Globus pallidus (tissue), 1 donor: ENCODE results near the gene METTL1.
A peak's percentile ranks its signal among the peaks of the same experiment; 100 is the strongest.

Experiments
- DNase-seq: peaks from one replicate; pipeline ENCODE4 v3.0.0-alpha.2; 2015; ENCODE audit warnings: low spot score

METTL1 gene

DNA sequence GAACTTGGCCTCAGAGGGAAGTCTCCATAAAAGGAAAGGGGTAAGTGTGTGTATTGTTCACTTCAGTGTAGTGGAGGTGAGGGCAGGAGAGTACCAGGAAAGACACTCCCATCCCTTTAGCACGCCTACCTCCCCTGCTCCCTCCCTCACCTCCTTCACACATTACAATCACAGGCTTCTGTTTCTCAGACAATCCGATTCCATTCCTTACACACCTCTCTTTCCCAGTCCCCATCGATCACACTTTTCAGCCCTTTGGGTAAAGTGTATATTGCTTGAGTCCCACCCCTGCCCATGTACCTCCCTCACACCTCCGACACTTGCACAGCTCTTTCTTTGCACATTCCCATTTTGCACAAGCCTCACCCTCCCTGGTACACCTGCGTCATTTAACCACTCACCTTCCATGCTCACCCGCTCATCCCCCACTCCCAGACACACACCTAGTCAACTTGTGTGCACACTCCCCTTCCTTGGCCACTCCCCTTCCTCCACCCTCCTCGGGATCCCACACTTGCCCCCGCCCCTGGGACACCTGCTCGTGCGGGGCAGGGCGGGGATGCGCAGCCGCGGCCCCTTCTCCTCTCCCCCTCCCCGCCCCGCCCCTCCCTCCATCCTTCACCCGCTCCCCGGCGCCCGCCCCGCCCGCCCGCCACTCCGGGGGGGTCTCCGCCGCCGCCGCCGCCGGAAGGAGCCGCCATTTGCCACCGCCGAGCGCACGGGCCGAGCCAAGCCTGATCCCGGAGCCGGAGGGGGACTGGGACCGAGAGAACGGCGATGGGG lies 17.3 kb downstream of the METTL1 start, which contains the start of gene MARCHF9:
MARCHF9 (plus strand) TSS at position 693 of the 783 bp plus-strand sequence. CDS start 426 bp downstream, outside the sequence.
- no peak for DNase-seq

DNA sequence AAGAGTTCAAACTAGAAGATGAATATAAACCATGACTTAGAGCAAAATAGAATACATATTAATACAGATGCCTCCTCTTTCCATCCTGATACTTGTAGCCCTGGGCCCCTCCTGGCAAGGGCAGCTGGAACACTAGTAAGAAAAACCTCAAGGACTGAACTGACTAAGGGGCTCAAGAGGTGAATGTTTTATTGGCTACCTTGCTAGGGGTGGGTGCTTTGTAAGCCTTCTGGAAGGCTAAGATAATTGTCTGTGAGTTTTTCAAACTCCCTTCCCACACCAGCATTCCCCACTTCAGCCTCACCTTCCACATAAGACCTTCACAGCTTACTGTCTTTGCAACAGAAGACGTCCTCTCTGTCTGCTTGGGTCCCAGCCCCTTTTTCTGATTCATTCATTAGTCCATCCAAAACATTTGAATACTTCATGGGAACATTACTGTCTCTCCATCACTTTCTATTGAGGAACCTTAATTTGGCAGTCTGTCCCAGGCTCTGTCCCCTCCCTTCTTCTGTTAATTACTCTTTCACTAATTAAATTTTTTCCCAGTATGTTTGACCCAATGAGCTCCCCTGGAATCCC lies 18.1 kb downstream of the METTL1 start:
- no peak for DNase-seq

- no peak for DNase-seq
These were observed 19.3 kb downstream of the METTL1 start for GRCh38 chr12:57752668-57753000.

DNA sequence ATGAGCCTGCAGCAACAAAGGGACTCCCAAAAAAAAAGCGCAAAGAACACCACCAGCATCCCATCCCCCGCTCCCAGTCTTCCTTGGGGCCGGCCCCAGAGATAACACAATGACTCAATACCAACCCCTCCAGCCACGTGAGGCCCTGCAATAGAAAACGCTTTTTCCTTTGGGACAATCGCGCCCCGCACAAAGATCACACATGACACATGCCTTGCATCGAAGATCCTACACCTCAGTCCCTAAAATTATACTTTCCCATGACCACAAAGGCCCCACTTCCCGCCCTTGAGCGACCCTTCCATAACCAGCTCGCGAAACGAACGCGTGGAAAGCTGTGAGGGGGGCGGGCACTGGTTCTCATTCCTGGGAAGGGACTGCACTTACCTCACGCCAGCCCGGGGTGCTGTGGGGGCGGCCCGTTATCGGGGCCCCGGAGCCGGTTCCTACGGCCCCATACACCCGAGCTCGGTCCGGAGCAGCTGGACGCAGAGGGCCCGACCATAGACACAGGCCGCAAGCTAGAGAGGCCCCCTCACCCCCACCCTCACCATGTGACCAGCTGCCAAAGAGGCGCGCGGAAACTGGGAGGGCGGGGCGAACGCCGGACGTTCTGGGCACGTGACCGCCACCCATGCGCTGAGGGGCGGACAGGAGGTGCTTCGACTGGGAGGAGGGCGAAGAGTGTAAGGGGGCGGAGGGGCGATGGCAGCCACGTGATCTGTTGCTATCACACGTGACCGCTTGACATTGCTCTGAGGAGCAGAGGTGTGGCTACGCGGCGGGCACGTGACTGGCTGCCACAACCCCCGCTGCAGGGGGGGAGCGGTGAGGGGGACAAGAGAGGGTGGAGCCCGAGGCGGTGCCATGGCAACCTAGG lies 19.9 kb downstream of the METTL1 start, which contains the start of gene CDK4:
CDK4 (minus strand) TSS at position 523 of the 880 bp plus-strand sequence. CDS start 593 bp downstream, outside the sequence.
- peak; percentile 100 for DNase-seq

- no peak for DNase-seq
These were observed 20.5 kb downstream of the METTL1 start for GRCh38 chr12:57751432-57751787.

DNA sequence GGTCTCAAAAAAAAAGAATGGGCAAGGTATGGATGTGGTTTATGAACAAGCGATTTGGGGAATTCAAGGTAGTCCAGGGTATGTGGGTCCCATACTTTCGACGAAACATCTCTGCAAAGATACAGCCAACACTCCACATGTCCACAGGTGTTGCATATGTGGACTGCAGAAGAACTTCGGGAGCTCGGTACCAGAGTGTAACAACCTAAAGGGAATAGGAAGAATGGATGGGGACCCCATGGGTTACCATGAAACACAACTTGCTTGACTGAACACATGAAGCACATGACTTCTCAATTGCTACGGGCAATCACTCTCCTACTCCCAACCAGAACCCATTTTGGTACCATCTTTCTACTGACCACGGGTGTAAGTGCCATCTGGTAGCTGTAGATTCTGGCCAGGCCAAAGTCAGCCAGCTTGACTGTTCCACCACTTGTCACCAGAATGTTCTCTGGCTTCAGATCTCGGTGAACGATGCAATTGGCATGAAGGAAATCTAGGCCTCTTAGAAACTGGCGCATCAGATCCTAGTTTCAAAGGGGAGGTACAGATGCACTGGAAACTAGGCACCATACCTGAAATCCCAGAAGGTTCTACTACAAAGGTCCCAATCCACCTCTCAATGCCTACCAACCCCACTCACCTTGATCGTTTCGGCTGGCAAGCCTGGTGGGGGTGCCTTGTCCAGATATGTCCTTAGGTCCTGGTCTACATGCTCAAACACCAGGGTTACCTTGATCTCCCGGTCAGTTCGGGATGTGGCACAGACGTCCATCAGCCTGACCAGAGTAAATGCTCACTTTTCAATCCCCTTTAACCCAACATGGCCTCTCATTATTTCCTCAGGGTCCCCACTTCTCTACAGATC lies 21.1 kb downstream of the METTL1 start:
- no peak for DNase-seq

- no peak for DNase-seq
These were observed 22.8 kb downstream of the METTL1 start for GRCh38 chr12:57749061-57749460.

DNA sequence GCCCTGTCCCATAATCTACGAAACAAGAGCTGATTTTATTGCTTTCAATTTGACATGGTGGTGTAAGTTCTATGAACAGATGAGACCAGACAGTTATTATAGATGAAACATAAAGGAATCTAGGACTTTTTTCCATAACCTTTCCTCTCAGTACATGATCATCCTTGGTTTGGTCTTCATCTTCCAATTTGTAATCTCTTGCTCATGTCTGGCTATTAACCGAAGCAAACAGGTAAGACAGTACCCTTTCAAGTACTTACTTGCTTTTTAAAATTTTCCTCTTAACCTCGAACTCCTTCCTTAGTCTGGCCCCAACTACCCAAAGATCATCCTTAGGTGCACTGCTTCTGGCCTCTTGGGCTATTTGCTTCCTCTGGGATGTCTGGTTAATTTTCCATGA lies 25.9 kb downstream of the METTL1 start:
- no peak for DNase-seq

GRCh38 chr12:57745485-57745881 lies 26.4 kb downstream of the METTL1 start:
- no peak for DNase-seq

GRCh38 chr12:57744777-57745484 lies 27.0 kb downstream of the METTL1 start, which contains the start of gene TSPAN31:
TSS of gene TSPAN31 (plus strand) at chr12:57745039. CDS start at chr12:57745155, 116 bp downstream.
- peak; percentile 98 for DNase-seq

DNA sequence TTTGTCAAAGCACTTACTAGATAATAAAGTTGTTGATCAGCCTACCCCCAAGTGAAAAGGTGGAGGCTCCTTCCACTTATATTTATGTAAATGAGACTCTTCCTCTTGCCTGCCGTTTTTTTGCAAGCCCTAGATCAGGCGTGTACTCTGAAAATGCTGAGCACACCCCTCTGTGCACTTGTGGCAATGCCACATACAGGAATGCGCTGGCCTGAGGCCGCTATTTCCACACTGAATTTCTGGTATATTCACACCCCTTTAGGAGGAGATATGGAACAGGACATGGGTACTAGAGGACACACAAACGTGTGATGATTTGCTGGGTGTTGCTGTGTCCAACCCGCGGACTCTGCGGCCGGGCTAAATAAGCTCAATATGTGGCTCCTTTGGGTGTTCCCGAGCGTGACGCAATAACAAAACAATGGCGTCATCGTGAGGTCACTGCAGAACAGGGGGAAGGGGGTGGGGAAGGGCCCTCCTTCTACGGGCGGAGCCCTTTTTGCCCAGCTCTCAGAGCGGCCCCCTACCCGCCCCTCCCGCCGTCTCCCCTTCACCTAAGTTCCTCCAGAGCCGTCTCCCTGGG lies 27.6 kb downstream of the METTL1 start:
- no peak for DNase-seq

DNA sequence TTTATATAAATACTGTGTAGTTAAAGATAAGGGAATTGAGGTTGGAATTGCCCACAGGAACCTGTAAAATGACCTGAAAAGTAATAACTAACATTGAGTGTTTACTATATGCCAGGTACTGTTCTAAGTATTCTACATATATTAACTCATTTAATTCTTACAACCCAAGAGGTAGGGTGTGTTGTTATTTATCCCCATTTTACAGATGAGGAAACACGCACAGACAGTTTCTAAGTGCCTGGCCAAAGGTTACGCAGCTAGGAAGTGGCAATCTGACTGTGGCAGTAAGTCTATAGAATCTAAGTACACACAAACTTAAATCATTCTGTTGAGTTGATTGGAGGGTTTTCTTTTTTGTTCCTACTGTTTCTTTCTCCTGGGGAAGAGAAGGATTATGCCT lies 28.1 kb downstream of the METTL1 start:
- DNase-seq: no peak

GRCh38 chr12:57741844-57742738 lies 29.8 kb downstream of the METTL1 start:
- DNase-seq: no peak

DNA sequence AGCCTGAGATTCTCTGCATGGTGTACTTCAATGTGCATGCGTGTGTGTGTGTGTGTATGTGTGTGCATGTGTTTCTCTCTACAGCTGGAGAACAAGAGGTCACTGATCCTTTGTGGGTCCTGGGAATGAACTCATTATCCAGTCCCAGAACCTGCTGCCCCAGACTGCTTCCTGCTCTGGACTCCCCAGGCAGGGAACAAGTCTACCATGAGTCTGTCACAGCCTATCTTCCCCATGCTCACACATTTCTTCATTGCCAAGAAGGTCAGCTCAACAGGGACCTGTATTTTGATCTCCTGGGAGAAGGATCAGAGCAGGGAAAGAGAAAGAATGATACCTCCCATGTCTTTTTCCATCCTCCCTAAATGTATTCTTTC lies 30.5 kb downstream of the METTL1 start:
- DNase-seq: no peak

- no peak for DNase-seq
These were observed 31.1 kb downstream of the METTL1 start for GRCh38 chr12:57740656-57741412.

DNA sequence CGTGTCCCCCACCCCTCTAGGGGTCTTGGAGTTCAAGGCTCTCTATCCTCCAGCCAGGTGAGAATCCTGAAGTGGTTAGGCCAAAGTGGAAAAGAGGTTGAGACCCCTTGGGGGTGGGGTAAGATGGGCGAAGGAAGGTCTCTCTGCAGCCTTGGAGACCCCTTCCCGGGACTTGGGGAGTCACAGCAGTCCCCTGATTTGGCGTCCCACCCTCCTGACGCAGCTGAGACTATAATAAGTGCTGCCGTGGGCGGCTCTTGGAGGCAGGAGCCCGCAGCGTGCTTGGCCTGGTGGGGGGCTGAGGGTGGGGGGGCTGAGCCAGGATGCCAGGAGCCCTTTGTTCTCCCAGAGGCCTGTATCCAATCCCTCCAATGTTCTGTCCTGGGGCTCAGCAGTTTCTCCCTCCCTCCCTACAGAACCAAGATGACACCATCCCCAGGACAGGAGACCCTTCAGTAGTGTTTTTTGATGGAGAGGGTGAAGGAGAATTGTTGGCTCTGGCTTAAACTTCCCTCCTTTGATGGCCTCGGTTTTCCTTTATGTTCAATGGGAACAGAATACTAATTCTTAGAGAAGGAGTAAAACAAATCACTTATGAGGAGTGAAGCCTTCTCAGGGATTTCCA lies 31.9 kb downstream of the METTL1 start:
- DNase-seq: no peak

GRCh38 chr12:57739387-57739786 lies 32.5 kb downstream of the METTL1 start:
- DNase-seq: no peak

DNA sequence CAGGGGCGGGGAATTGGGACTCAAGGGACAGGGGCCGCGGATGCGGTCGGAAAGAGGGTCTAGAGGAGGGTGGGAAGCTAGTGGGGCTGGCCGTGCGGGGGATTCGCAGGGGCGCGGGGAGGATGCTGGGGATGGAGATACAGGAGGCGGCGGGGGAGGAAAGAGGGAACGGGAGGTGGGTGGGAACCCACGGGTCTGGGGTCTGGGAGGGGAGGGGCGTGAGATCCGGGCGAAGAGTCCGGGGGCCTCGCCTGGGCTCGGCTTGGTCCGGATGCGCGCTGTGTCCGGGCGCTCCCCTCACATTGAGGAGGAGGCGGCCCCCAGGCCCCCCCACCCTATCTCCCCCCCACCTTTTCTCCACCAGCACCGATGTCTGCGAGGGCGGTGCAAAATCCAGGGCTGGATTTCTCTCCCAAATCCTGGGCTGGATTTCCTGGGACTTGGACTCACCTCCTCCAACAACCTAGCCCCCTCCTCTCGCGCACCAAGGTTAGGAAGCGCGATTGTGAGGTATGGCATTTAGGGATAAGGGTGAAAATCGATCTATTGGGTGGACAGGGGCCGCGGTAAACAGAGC lies 33.2 kb downstream of the METTL1 start, which contains the start of gene AGAP2:
AGAP2 (minus strand) TSS at position 82 of the 577 bp plus-strand sequence. CDS start 496 bp downstream, outside the sequence.
- DNase-seq: no peak
